Smooth muscle cell (in vitro differentiated cells): Measurements from ENCODE around the gene FCN2. TPM values are rescaled to one million over a fixed set of nuclear protein-coding genes. Genes with fewer than 3 reads are reported as not detected.

ENCODE experiments used
- DNase-seq: peaks from one replicate; lab custom pipeline; 2025; ENCODE audit not compliant: unreplicated experiment; lab: John Stamatoyannopoulos, UW
- H2AFZ ChIP-seq: fragments of 200-600 bp; sonication (generic); 2 replicates; pipeline ENCODE4 v1.6.0; 2016; ENCODE audit warnings: antibody characterized with exemption, low read depth, mild to moderate bottlenecking
- H3F3A ChIP-seq: fragments of 200-600 bp; sonication (generic); 2 replicates; pipeline ENCODE4 v1.6.0; 2017; ENCODE audit warnings: antibody characterized with exemption, low read depth
- H3K27ac ChIP-seq: fragments of 200-600 bp; sonication (generic); 2 replicates; pipeline ENCODE4 v1.5.1; 2016; ENCODE audit warnings: low read depth, mild to moderate bottlenecking
- H3K27me3 ChIP-seq: fragments of 200-600 bp; sonication (generic); 2 replicates; pipeline ENCODE4 v1.6.1; 2016; ENCODE audit warnings: low read depth, mild to moderate bottlenecking
- H3K36me3 ChIP-seq: fragments of 200-600 bp; sonication (generic); 2 replicates; pipeline ENCODE4 v1.5.1; 2016; ENCODE audit warnings: low read depth
- H3K4me1 ChIP-seq: fragments of 200-600 bp; sonication (generic); 2 replicates; pipeline ENCODE4 v1.5.1; 2016; ENCODE audit warnings: low read depth
- H3K4me2 ChIP-seq: fragments of 200-600 bp; sonication (generic); 2 replicates; pipeline ENCODE4 v1.6.0; 2016; ENCODE audit warnings: mild to moderate bottlenecking
- H3K4me3 ChIP-seq: fragments of 200-600 bp; sonication (generic); 2 replicates; pipeline ENCODE4 v1.5.1; 2016; ENCODE audit warnings: mild to moderate bottlenecking
- H3K79me2 ChIP-seq: fragments of 200-600 bp; sonication (generic); 2 replicates; pipeline ENCODE4 v1.6.0; 2016; ENCODE audit warnings: low read depth, mild to moderate bottlenecking
- H3K9ac ChIP-seq: fragments of 200-600 bp; sonication (generic); 2 replicates; pipeline ENCODE4 v1.6.0; 2016; ENCODE audit warnings: low read depth
- H3K9me3 ChIP-seq: fragments of 200-600 bp; sonication (generic); replicated peaks from 2 replicates; pipeline ENCODE4 v1.5.1; 2016; ENCODE audit warnings: low read depth
- H4K20me1 ChIP-seq: fragments of 200-600 bp; sonication (generic); 2 replicates; pipeline ENCODE4 v1.6.0; 2016; ENCODE audit warnings: low read depth
- CTCF ChIP-seq: fragments of 200-600 bp; sonication (generic); IDR thresholded peaks from 2 replicates; pipeline ENCODE4 v1.5.1; 2017; ENCODE audit warnings: borderline replicate concordance, mild to moderate bottlenecking, antibody characterized with exemption; ENCODE audit not compliant: insufficient read depth, poor library complexity, severe bottlenecking
- WGBS: methylation state at CpG from one replicate; pipeline ENCODE4 v1.1.7; 2016; ENCODE audit warnings: low lambda C conversion rate; 5-methylcytosine and 5-hydroxymethylcytosine counted together
- polyA plus RNA-seq: library from polyadenylated mRNA; unstranded; fragments of >200 nt; fragmentation: Nextera tagmentation; extraction: Ambion mirVana; gene quantifications from 2 replicates; pipeline ENCODE4 v1.2.1, GENCODE V29; 2016
- total RNA-seq: library from RNA; depleted of rRNA; stranded (reverse); fragments of >200 nt; gene quantifications from 2 replicates; pipeline ENCODE4 v1.2.3, GENCODE V29; 2014

The FCN2 gene
- total and polyA plus RNA-seq, 2 experiments from 2014 or later: not detected

DNA sequence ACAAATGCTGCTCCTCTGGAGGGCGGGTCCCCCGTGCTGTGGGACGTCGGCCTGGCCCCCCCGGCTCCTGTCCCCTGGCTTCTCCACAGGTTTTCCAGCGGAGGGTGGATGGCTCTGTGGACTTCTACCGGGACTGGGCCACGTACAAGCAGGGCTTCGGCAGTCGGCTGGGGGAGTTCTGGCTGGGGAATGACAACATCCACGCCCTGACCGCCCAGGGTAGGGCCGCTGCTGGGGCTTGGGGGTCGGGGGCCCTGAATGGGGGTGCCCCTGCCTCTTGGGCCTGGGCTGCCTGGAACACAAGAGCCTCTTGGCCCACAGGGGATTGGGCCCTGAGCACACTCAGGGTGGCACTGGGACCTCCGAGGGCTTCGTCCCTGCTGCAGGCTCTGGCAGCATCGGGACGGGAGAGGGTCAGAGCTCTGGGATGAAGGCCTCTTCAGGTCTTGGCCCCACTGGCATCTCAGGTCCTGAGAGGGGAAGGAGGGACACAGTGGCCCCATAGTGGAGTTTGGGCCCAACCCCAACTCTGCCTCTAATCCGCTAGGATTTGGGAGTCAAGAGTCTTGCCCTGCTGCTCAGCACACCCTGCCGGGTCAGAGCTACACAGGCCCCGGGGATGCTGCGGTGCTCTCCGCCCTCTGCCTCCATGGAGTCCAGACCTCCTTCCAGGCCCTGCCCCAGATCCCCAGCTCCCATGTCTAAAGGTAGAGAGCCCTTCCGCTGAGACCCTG, 5.2 kb downstream of the FCN2 start:
- 91% methylated on average over 24 of the region's 24 CpGs for WGBS
- Histone ChIP-seq H3F3A (no peaks in the 10 kb centered on the region), H3K9me3 (no peaks in the 10 kb centered on the region), H3K27ac (no peak overlapping the region), H2AFZ (no peak overlapping the region), H3K4me1 (no peaks in the 10 kb centered on the region), H3K4me3 (no peak overlapping the region), H3K79me2 (no peaks in the 10 kb centered on the region), H3K9ac (no peak overlapping the region), H3K27me3 (no peaks in the 10 kb centered on the region), H4K20me1 (no peaks in the 10 kb centered on the region), H3K4me2 (no peak overlapping the region), H3K36me3 (no peaks in the 10 kb centered on the region)
- no peak for TF ChIP-seq CTCF
- no peak for DNase-seq

DNA sequence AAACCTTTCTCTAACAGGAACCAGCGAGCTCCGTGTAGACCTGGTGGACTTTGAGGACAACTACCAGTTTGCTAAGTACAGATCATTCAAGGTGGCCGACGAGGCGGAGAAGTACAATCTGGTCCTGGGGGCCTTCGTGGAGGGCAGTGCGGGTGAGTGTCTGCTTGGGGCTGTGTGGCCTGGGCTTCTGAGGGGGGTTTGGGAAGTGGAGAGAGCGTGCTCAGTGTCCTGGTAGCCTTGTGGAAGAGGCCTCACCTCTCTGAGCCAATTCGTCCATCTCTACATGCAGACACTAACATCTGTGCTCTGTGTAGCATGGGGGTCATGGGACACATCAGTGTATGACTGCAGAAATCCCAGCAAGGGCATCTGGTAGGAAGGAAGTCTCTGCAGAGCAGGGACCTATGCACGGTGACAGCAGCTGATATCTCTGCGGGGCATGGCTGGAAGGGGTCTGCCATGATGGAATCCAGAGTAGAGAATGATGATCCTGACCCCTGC, 5.9 kb downstream of the FCN2 start:
- 89% methylated on average over 11 of the region's 11 CpGs for WGBS
- TF ChIP-seq CTCF: no peak
- Histone ChIP-seq H3K79me2 (no peaks in the 10 kb centered on the region), H2AFZ (no peak overlapping the region), H3K4me2 (no peak overlapping the region), H3K27me3 (no peaks in the 10 kb centered on the region), H3K4me1 (no peaks in the 10 kb centered on the region), H3K27ac (no peak overlapping the region), H3K9ac (no peak overlapping the region), H3K36me3 (no peaks in the 10 kb centered on the region), H3F3A (no peaks in the 10 kb centered on the region), H3K9me3 (no peaks in the 10 kb centered on the region), H3K4me3 (no peak overlapping the region), H4K20me1 (no peaks in the 10 kb centered on the region)
- no peak for DNase-seq

DNA sequence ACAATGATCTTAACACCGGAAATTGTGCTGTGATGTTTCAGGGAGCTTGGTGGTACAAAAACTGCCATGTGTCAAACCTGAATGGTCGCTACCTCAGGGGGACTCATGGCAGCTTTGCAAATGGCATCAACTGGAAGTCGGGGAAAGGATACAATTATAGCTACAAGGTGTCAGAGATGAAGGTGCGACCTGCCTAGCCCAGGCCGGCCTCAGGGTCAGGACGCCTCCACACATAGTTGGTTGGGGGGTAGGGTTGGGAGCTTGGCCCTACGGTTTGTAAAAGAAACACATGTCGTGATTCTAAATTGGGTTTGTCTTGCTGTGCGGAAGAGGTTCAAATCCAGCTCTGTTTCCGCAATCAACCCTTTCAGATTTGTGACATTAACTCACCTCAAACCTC, 6.6 kb downstream of the FCN2 start:
- no peaks in the 10 kb centered on the region for H4K20me1 ChIP-seq
- no peak overlapping the region for H3K27ac ChIP-seq
- no peak for DNase-seq
- no peak overlapping the region for H3K4me2 ChIP-seq
- no peaks in the 10 kb centered on the region for H3K4me1 ChIP-seq
- 91% methylated on average over 10 of the region's 10 CpGs for WGBS
- no peaks in the 10 kb centered on the region for H3K27me3 ChIP-seq
- no peaks in the 10 kb centered on the region for H3K36me3 ChIP-seq
- no peak overlapping the region for H3K4me3 ChIP-seq
- H3K79me2 ChIP-seq: no peaks in the 10 kb centered on the region
- TF ChIP-seq CTCF: no peak
- H2AFZ ChIP-seq: no peak overlapping the region
- H3K9me3 ChIP-seq: no peaks in the 10 kb centered on the region
- H3K9ac ChIP-seq: no peak overlapping the region
- H3F3A ChIP-seq: no peaks in the 10 kb centered on the region
